ENCODE results near the gene JPH3.

GRCh38 chr16:87603684-87604633 is 1.7 kb downstream of the JPH3 start:
- TF ChIP-seq CTCF (IDR thresholded peaks at IDR 0.05) = no peak
- TF ChIP-seq POLR2A (IDR thresholded peaks at IDR 0.05) = no peak
